B cell (primary cell): ENCODE results near the gene MAP3K5.

ENCODE experiments used
- CTCF ChIP-seq: fragments of 200-600 bp; IDR thresholded peaks from one replicate; pipeline ENCODE4 v1.8.0; 2022; ENCODE audit warnings: antibody characterized with exemption, mild to moderate bottlenecking
- EZH2 ChIP-seq: IDR thresholded peaks from 2 replicates; pipeline ENCODE4 v1.6.1; 2012; ENCODE audit warnings: borderline replicate concordance, low read depth, mild to moderate bottlenecking, moderate library complexity, low read length; ENCODE audit not compliant: insufficient read depth, poor library complexity, severe bottlenecking

- TF ChIP-seq EZH2 = no peak
- TF ChIP-seq CTCF = no peak
Observed at GRCh38 chr6:136591617-136592016, 200.7 kb downstream of the MAP3K5 start.
